Fibroblast of upper back skin (primary cell): Measurements from ENCODE around the gene AGPAT2.

ENCODE experiments used
- DNase-seq: peaks from one replicate; pipeline ENCODE4 v3.0.0-alpha.2; 2013

Gene AGPAT2

GRCh38 chr9:136687721-136688223, 515 bp upstream of the AGPAT2 start:
- no peak for DNase-seq

DNA sequence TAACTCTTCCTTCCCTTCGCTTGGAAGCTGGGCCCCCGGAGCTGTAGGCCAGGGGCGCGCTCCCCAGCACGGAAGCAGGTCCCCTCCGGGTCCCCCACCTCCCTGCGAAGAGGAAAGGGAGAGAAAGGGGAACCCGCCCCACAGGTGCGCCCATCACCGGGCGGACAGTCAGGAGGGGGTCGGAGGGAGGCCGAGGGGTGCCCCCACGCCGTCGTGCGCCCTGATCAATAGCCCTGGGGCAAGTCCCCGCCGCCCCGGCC, 793 bp downstream of the AGPAT2 start:
- no peak for DNase-seq

DNA sequence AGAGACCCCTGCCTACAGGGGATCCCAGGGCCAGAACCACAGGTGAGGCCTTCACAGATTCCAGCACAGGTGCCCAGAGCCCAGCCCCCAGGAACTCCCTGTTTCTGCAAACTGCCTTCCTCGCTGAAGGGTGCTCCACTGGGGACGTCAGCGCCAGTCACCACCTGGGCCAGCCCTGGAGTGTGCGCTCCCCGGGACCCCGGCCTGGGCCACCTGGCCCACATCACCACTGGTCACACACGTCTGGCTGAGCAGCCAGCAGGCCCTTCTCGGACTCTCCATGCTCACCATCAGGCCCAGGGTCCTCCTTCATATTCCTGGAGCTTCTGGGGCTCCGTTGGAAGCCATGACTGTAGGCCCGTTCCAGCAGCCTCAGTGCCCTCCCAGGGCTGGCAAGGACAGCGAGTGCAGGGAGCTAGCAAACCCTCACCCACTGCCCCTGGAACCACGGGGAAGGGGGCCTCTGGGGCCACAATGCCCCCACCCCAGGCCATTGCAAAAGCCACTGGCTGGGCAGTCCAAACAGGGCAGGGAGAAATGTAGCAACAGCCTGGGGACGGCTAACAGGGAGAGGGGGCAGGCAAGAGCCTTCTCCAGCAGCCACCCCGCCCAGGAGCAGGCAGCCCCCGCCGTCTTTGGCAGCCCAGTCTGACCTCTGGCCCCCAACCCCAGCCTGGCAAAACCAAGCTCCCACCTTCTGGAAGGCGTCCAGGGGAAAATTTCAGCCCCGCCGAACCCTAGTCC, 1.3 kb downstream of the AGPAT2 start:
- no peak for DNase-seq

DNA sequence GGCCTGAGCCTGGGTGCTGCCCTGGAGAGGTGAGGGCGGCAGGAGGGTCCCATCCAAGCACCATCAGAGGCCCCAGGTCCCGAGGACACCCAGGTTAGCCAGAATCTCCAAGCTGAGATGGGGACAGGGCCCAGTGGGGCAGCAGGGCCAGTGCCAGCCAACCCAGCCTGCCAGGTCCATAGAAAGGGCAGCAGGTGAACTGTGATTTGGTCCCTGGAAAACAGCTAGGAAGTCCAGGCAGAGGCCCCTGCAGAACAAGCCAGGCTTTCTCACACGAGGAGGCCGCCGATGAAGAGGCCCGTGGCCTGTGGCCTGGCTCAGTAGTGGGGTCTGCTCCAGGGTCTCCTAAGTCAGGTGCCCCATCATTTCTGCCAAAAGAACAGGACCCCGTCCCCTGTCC, 2.0 kb downstream of the AGPAT2 start:
- DNase-seq: no peak

DNA sequence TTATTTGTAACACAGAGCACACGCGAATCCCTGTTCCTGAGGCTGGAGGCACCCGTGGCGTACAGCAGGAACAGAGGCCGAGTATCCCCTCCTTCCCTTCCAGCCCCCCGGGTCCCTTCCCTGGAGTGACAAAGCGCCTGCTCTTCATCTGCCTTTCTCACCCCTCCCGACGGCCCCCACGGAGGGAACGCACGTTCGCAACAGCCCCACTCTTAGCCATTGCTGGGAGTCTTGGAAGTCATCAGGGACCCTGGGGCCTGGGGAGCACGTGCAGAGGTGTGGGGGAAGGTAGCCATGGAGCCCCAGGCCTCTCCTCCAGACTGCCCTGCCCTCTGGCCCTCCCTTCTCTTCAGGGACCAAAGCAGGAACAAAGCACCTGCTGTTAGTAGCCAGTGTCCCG, 2.5 kb downstream of the AGPAT2 start:
- DNase-seq: no peak

GRCh38 chr9:136684339-136684738, 2.9 kb downstream of the AGPAT2 start:
- DNase-seq: no peak

GRCh38 chr9:136683755-136684154, 3.5 kb downstream of the AGPAT2 start:
- no peak for DNase-seq

DNA sequence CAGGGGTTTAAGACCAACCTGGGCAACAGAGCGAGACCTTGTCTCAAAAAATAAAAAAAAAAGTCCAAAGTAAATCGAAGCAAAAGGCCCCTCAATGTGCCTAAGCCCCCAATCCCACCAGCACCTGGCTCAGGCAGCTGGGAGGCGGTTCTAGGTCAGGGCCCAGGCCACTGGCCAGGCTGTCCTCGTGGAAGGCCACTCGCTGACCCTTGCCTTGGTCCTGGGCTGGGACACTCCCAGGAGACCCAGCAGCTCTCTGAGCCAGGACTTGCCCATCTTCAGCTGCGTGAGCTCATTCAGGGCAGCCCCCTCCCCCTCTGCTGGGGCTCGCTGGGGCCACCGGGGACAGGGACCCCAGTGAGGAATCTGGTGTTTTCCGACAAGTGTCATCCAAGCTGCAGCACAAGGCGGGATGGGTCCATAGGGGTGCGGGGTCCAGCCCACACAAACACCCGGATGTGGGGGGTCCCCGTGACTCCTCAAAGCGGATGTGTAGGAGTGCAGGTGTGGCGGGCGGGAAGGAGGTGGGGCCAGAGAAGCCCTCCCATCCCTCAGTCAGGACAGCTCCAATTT, 4.0 kb downstream of the AGPAT2 start:
- no peak for DNase-seq

DNA sequence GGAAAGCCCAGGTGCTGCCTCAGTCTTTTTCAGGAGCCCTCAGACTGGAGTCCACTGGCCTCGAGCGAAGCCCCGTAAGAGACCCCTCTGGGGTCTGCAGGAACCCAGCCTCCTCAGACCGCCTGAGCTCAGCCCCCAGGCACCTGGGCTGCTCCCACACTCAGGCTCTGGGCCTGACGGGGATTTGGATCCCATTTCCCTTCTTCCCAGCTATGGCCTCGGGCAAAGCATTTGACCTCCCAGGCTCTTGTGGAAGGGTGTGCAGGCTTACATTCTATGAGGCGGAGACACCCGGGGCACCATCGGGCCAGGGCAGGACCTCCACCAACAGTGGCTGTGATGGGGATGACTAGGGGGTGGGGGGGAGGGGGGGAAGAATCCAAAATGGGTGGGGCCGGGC, 4.5 kb downstream of the AGPAT2 start:
- DNase-seq: no peak

- DNase-seq: no peak
Measured at GRCh38 chr9:136681945-136682699, 5.1 kb downstream of the AGPAT2 start.

DNA sequence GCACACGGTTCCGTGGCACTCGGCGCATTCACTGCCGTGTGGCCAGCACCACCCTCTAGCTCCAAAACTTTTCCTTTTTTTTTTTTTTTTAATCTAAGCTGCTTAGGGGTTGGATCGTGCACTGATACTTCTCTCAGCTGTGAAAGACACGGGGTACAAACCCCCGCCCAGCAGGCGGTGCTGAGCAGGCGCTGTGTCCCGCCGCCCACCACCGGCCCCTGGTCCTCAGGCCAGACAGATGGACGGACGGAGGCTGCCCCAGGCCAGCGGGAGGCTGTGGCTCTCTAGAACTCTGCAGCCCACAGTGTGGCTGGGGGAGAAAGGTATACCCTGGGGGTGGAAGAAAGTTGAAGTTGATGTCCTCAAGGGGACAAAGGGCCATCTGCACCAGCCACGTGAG, 6.2 kb downstream of the AGPAT2 start:
- DNase-seq: no peak

DNA sequence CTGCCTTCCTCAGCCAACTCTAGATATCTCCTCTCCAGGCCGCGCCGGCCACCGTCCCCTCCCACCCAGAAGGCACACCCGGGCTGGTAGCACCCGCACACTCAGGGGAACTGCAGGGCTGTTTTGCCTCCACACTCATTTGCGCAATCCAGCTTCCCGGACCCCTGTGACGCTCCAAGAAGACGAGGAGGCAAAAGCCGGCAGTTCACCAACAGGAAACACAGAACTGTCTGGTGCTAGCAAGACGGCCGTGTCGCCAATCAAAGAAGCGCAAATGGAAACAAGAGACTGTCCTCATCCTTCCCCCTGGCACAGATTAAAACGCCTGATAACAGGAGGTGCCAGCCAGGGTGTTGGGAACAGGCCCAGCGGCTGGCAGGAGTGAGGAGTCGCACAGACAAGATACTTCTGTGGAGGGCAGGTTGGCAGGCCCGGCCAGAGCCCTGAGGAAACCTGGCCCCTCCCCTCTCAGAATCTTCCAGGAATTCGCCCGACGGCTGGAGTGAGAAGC, 7.8 kb downstream of the AGPAT2 start:
- DNase-seq: no peak

DNA sequence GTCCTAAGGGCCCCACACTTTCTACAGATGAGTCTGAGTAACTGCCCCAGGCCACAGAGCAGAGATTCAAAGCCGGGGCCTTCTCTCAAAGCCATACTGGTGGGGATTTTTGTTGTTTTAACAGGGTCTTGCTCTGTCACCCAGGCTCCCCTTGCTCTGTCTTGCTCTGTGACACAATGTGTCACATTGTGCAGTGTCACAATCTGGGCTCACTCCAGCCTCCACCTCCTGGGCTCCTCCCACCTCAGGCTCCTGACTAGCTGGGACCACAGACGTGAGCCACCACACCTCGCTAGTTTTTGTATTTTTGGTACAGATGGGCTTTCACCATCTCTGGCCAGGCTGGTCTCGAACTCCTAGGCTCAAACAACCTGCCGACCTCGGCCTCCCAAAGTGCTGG, 8.6 kb downstream of the AGPAT2 start:
- no peak for DNase-seq

GRCh38 chr9:136678034-136678433, 9.2 kb downstream of the AGPAT2 start:
- no peak for DNase-seq

DNA sequence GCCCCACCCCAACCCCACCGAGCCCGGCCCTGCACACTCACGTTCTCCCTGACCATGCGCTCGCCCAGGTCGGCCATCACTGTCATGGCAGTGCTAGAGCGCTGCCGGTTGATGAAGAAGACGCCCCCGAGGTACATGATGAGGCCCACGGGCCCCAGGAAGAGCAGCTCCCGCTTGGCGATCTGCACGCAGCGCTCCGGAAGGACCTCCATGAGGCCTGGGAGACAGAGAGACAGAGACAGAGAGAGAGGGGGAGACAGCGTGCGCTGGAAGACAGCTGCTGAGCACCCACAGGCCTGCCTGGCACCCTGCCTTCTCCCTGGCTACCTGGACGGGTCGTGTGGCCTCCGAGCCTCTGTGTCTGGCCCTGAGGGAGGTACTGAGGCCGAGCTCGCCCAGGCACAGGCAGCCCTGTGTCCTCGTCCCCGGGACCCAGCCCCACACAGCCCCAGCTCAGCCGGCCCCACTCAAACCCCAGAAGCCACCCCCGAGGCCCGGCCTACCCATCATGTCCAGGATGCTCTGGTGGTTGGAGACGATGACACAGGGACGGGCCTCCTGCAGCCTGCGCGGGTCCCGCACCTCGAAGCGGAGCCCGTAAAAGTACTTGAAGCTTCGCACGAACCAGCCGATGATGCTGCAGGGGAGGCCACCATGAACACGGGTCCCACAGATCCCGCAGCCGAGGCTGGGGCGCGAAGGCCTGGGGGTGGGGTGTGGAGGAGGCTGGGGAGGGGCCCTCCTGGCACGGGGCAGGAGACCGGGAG, 10.2 kb downstream of the AGPAT2 start:
- no peak for DNase-seq

- no peak for DNase-seq
Measured at GRCh38 chr9:136676297-136676794, 10.9 kb downstream of the AGPAT2 start.

DNA sequence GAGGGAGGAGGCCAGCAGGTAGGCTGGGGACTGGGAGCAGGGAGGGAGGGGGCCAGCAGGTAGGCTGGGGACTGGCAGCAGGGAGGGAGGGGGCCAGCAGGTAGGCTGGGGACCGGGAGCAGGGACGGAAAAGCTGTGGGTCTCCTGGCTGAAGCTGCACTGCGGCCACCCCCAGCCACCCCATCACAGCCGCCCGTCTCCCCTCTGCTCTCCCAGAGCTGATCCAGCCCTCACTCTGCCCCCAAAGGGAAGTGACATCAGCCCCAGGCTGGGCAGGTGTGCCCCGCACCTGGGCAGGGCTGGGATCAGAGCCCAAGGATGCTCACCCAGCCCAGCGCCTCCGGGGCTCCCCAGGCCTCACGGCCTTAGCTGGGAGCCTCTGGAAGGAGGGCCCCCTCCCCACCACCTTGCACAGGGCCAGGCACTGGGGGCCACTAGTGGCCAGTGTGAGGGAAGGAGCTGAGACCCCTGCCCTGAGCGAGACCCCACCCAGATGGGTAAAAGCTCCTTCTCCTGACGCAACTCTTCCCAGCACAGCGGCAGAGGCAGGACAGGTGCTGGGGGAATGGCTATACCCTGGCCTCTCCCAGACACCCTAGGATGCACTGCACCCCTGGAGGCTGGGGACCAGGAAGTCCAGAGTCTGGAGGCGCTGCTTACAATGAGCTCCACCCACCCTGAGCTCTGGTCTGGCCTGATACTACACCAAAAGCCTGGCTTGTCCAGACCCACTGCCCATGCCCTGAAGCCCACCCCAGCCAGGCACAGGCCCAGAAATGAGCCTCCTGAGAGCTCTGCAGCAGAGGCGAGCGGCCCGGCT, 11.6 kb downstream of the AGPAT2 start:
- DNase-seq: no peak

GRCh38 chr9:136674786-136675349, 12.4 kb downstream of the AGPAT2 start:
- DNase-seq: no peak

- DNase-seq: no peak
Measured at GRCh38 chr9:136673975-136674785, 13.1 kb downstream of the AGPAT2 start.

DNA sequence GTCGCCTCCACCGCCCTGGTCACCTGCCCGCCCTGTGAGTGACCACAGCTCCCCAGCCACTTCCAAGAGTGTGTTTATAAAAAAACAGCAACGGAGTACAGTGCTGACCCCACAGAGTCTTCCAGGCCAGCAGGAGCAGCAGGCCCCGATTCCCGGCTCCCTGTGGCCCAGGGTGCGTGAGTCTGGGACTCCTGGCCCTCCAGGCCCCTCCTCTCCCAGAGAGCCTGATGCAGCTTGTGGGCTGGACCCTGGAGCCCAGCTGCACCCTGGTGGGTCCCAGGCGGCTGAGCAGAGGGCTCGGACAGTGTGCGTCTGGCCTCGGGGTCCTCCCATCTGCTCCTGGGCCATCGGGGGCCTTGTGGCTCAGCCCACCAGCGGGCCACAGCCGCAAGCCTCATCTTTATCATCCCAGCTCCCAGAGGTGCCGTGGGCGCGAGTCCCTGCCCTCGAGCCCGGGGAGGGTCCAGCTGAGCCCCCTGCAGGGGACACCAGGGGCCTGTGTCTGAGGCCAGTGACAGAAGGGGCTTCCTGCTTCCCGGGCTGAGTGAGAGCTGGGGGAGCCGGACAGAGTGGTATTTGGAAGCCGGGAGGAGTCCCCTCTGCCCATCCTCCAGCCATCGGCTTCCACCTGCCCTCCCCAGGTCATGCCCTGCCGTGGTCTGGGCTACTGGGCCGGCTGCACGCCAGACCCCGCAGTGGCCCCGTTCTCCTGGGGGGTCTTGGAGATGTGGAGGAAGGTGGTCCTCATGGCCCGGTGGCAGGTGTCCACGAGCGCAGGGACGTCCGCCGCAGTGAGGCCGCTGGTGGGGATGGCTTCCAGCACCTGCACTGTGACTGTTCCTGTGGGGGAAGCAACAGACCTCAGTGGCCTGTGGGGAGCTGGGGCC, 13.9 kb downstream of the AGPAT2 start:
- no peak for DNase-seq
